ENCODE data around the gene KCNQ1. TPM values are rescaled to one million over a fixed set of nuclear protein-coding genes. Genes with fewer than 3 reads are reported as not detected.

The KCNQ1 gene
- total and polyA plus RNA-seq, 2 donors (not counting 3 experiments of a cell fraction or from before 2014, with no cell fraction given) = 0.07 to 0.09 TPM

DNA sequence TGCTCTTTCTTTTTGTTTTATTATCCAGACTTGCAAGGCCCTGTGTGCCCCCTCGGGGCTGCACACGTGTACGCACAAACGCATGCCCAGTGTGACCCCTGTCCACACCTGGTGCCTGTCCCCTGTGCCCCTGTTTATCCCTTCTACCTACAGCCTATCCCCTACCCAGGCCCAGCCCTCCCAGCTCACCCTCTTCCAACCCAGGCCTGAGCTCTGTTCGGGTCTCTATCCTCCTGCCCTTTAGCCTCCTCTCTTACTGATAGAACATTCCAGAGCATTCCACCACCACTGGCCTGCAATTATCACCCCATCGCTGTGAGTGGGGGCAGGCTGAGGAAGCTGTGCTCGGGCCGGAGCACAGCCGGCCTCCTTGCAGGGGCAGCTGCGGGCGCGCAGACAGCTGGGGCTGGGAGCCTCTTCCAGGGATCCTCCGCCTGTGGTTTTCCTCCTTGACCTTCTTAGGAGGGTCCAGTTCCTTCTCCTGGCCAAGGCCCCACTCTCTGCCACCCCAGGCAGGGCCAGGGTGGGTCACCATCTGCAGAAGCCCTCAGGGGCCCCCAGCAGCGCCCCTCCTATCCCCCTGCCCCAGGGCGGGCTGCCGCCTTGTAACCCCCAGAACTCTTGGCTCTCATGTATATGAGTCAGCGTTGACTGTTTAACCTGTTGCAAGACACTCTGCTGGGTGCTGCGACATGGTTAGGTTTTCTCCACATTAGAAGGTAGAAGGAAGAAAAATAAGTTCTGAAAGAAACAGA, 296.7 kb downstream of the KCNQ1 start:
- ChIA-PET CTCF (no interaction called here), POLR2A (no interaction called here)
- H3K4me1 ChIP-seq (ENCODE audit: control insufficient read depth, extremely low read depth, insufficient read depth, low read length) = no peaks in the 10 kb centered on the region
- FAIRE-seq (no peak), DNase-seq (ENCODE audit: low read depth, low spot score) (no peak)
- no peaks in the 10 kb centered on the region for H3K27me3 ChIP-seq (ENCODE audit: control insufficient read depth in 2 of 2, insufficient read depth in 2 of 2, low read length in 2 of 2)
- no peak for TF ChIP-seq MYC (IDR thresholded peaks at IDR 0.05; ENCODE audit: low read depth, low read length)
- TF ChIP-seq EZH2 (IDR thresholded peaks at IDR 0.05; ENCODE audit: borderline replicate concordance, low read depth, low read length, severe bottlenecking) = no peak
- TF ChIP-seq FOS (IDR thresholded peaks at IDR 0.05; ENCODE audit: borderline replicate concordance, insufficient read depth, low read length) = no peak
- no peak for TF ChIP-seq MAX (IDR thresholded peaks at IDR 0.05; ENCODE audit: insufficient read depth, insufficient read length)
- TF ChIP-seq JUN (IDR thresholded peaks at IDR 0.05; ENCODE audit: borderline replicate concordance, insufficient read depth, insufficient read length, low read depth) = no peak
- TF ChIP-seq, protein P1, sequence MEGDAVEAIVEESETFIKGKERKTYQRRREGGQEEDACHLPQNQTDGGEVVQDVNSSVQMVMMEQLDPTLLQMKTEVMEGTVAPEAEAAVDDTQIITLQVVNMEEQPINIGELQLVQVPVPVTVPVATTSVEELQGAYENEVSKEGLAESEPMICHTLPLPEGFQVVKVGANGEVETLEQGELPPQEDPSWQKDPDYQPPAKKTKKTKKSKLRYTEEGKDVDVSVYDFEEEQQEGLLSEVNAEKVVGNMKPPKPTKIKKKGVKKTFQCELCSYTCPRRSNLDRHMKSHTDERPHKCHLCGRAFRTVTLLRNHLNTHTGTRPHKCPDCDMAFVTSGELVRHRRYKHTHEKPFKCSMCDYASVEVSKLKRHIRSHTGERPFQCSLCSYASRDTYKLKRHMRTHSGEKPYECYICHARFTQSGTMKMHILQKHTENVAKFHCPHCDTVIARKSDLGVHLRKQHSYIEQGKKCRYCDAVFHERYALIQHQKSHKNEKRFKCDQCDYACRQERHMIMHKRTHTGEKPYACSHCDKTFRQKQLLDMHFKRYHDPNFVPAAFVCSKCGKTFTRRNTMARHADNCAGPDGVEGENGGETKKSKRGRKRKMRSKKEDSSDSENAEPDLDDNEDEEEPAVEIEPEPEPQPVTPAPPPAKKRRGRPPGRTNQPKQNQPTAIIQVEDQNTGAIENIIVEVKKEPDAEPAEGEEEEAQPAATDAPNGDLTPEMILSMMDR (IDR thresholded peaks at IDR 0.05; ENCODE audit: extremely low read depth in 1 of 2, insufficient read depth in 1 of 2, low read depth in 1 of 2, low read length in 2 of 2) = no peak
- no peak for TF ChIP-seq POLR2AphosphoS5 (IDR thresholded peaks at IDR 0.05; ENCODE audit: insufficient read depth, low read depth, low read length)
- H3K79me2 ChIP-seq (ENCODE audit: control insufficient read depth, insufficient read depth, low read length) = no peaks in the 10 kb centered on the region
- H3K27ac ChIP-seq (ENCODE audit: insufficient read depth, low read depth, low read length) = no peak overlapping the region
- H3K4me2 ChIP-seq (ENCODE audit: insufficient read depth, low read length) = no peak overlapping the region
- no peaks in the 10 kb centered on the region for H3K36me3 ChIP-seq (ENCODE audit: control insufficient read depth in 2 of 2, extremely low read depth in 1 of 2, insufficient read depth in 2 of 2, low read length in 2 of 2)
- no peak overlapping the region for H3K9ac ChIP-seq (replicated peaks; ENCODE audit: extremely low read depth, insufficient read depth, low read length)
- no peaks in the 10 kb centered on the region for H3K9me1 ChIP-seq (replicated peaks; ENCODE audit: control insufficient read depth, extremely low read depth, insufficient read depth, low read length)
- dilution Hi-C loops (cut with MboI; ENCODE audit: extremely low pct_ligation_motif_present, low sequenced_read_pairs) (no loop called here), intact Hi-C loops (cut with micrococcal nuclease) (no loop called here)
- no peaks in the 10 kb centered on the region for H4K20me1 ChIP-seq (replicated peaks; ENCODE audit: control insufficient read depth, extremely low read depth, insufficient read depth, low read length)
- no TSS peak for BruUV-seq (replicated peaks)
- H2AFZ ChIP-seq (ENCODE audit: low read depth, low read length) = no peak overlapping the region
- no peaks in the 10 kb centered on the region for H3K9me3 ChIP-seq (replicated peaks; ENCODE audit: control insufficient read depth, insufficient read depth, low read length)
- no peak overlapping the region for H3K4me3 ChIP-seq (replicated peaks in 1 of 3; ENCODE audit: insufficient read depth in 1 of 3, low read depth in 1 of 3, low read length in 3 of 3)
